ENCODE measurements around the gene ADIPOQ.
"Not testable (repeated sequence)": the region's sequence is repeated elsewhere in the genome, so short reads cannot be mapped to it uniquely, and the experiment has no call there.

Gene ADIPOQ

DNA sequence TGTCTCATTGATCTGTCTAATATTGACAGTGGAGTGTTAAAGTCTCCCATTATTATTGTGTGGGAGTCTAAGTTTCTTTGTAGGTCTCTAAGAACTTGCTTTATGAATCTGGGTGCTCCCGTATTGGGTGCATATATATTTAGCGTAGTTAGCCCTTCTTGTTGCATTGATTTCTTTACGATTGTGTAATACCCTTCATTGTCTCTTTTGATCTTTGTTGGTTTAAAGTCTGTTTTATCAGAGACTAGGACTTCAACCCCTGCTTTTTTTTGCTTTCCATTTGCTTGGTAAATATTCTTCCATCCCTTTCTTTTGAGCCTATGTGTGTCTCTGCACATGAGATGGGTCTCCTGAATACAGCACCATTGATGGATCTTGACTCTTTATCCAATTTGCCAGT is 64.6 kb downstream of the ADIPOQ start:
- not testable (repeated sequence) for DNase-seq (ENCODE audit: low read depth)
